ENCODE results near the gene DSCAM. TPM values are rescaled to one million over a fixed set of nuclear protein-coding genes. Genes with fewer than 3 reads are reported as not detected.

Gene DSCAM
- total RNA-seq, 1 donor from 2014 or later = not detected

- Histone ChIP-seq H3K9me3 (no peaks in the 10 kb centered on the region), H3K4me1 (no peaks in the 10 kb centered on the region), H3K36me3 (no peaks in the 10 kb centered on the region), H3K4me3 (no peak overlapping the region), H3K27ac (no peak overlapping the region), H3K27me3 (no peaks in the 10 kb centered on the region)
- TF ChIP-seq POLR2A (IDR thresholded peaks at IDR 0.05) (no peak), POLR2AphosphoS5 (IDR thresholded peaks at IDR 0.05; ENCODE audit: insufficient read depth in 1 of 2, low read depth in 1 of 2) (no peak), CTCF (IDR thresholded peaks at IDR 0.05) (no peak)
- intact Hi-C loops (cut with DNase I) = no loop called here
- DNase-seq (ENCODE audit: extremely low spot score in 2 of 2) = no peak
These were observed 35.4 kb upstream of the DSCAM start for GRCh38 chr21:40882192-40882915.

- intact Hi-C loops (cut with DNase I) = no loop called here
- DNase-seq (ENCODE audit: extremely low spot score in 2 of 2) = no peak
- Histone ChIP-seq H3K4me3 (no peak overlapping the region), H3K9me3 (no peaks in the 10 kb centered on the region), H3K27ac (no peak overlapping the region), H3K36me3 (no peaks in the 10 kb centered on the region), H3K27me3 (no peaks in the 10 kb centered on the region), H3K4me1 (no peaks in the 10 kb centered on the region)
- TF ChIP-seq CTCF (IDR thresholded peaks at IDR 0.05) = no peak
These were observed 34.8 kb upstream of the DSCAM start for GRCh38 chr21:40881767-40882166.

GRCh38 chr21:40871099-40871498, 24.1 kb upstream of the DSCAM start:
- DNase-seq (ENCODE audit: extremely low spot score in 2 of 2) = no peak
- Histone ChIP-seq H3K27me3 (no peaks in the 10 kb centered on the region), H3K9me3 (no peaks in the 10 kb centered on the region), H3K4me1 (no peaks in the 10 kb centered on the region), H3K27ac (no peak overlapping the region), H3K36me3 (no peaks in the 10 kb centered on the region), H3K4me3 (no peak overlapping the region)
- TF ChIP-seq POLR2A (IDR thresholded peaks at IDR 0.05) = no peak
- no peak for TF ChIP-seq POLR2AphosphoS5 (IDR thresholded peaks at IDR 0.05; ENCODE audit: insufficient read depth in 1 of 2, low read depth in 1 of 2)
- TF ChIP-seq CTCF (IDR thresholded peaks at IDR 0.05) = no peak
- intact Hi-C loops (cut with DNase I) = no loop called here

- no peak for TF ChIP-seq POLR2AphosphoS5 (IDR thresholded peaks at IDR 0.05; ENCODE audit: insufficient read depth in 1 of 2, low read depth in 1 of 2)
- no peak for DNase-seq (ENCODE audit: extremely low spot score in 2 of 2)
- no peak overlapping the region for H3K27ac ChIP-seq
- intact Hi-C loops (cut with DNase I) = no loop called here
- no peaks in the 10 kb centered on the region for H3K9me3 ChIP-seq
- H3K27me3 ChIP-seq = no peaks in the 10 kb centered on the region
- no peaks in the 10 kb centered on the region for H3K4me1 ChIP-seq
- H3K4me3 ChIP-seq = no peak overlapping the region
- H3K36me3 ChIP-seq = no peaks in the 10 kb centered on the region
These were observed 16.9 kb upstream of the DSCAM start for GRCh38 chr21:40863839-40864238.

GRCh38 chr21:40858517-40858916, 11.6 kb upstream of the DSCAM start:
- H3K9me3 ChIP-seq = no peaks in the 10 kb centered on the region
- no peak for TF ChIP-seq CTCF (IDR thresholded peaks at IDR 0.05)
- TF ChIP-seq POLR2A (IDR thresholded peaks at IDR 0.05) = no peak
- no peak for TF ChIP-seq POLR2AphosphoS5 (IDR thresholded peaks at IDR 0.05; ENCODE audit: insufficient read depth in 1 of 2, low read depth in 1 of 2)
- H3K4me3 ChIP-seq = no peak overlapping the region
- H3K36me3 ChIP-seq = no peaks in the 10 kb centered on the region
- H3K27ac ChIP-seq = no peak overlapping the region
- DNase-seq (ENCODE audit: extremely low spot score in 2 of 2) = no peak
- intact Hi-C loops (cut with DNase I) = no loop called here
- H3K4me1 ChIP-seq = no peaks in the 10 kb centered on the region
- no peaks in the 10 kb centered on the region for H3K27me3 ChIP-seq

All from vagina (tissue), 2 donors.